Esophagus muscularis mucosa (tissue), 3 donors: ENCODE results near the gene ZBP1.

Experiments
- POLR2A ChIP-seq: fragments of 450-650 bp; IDR thresholded peaks from one replicate; pipeline ENCODE4 v1.6.1; 2017; ENCODE audit warnings: antibody characterized with exemption, moderate library complexity, mild to moderate bottlenecking, low read depth
- POLR2AphosphoS5 ChIP-seq, 2 donors: sonication (generic); formaldehyde crosslinking; IDR thresholded peaks; one replicate each; pipeline ENCODE4 v1.6.1; 2017; ENCODE audit warnings: antibody characterized with exemption in 2 of 2
- TF ChIP-seq, protein P1 (sequence below), 3 experiments: fragments of 200-600 bp in 2 of 3; fragments of 450-650 bp in 1 of 3; sonication (generic) in 2 of 3; IDR thresholded peaks; one replicate each; pipeline ENCODE4 v1.5.1; 2017 to 2019; ENCODE audit warnings: antibody characterized with exemption in 3 of 3, mild to moderate bottlenecking in 2 of 3, moderate library complexity in 1 of 3

DNA sequence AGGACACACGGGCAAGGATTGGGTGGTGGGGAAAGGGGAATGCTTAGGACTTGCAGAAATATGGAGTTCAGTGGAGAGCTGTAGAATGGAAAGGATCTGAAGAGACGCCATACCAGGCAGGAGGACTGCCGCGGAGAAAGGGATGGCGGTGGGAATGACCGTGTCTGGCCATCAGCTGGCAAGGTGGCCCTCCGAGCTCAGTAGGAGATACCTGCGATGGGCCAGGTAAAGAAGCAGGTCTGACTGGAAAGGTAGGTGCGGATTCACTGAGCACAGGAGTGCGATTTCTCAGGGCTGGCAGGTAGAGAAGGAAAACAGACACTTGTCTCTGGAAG lies 33.3 kb downstream of the ZBP1 start:
- TF ChIP-seq POLR2AphosphoS5 (IDR thresholded peaks at IDR 0.05) (no peak), POLR2A (no peak)
- TF ChIP-seq, protein P1, sequence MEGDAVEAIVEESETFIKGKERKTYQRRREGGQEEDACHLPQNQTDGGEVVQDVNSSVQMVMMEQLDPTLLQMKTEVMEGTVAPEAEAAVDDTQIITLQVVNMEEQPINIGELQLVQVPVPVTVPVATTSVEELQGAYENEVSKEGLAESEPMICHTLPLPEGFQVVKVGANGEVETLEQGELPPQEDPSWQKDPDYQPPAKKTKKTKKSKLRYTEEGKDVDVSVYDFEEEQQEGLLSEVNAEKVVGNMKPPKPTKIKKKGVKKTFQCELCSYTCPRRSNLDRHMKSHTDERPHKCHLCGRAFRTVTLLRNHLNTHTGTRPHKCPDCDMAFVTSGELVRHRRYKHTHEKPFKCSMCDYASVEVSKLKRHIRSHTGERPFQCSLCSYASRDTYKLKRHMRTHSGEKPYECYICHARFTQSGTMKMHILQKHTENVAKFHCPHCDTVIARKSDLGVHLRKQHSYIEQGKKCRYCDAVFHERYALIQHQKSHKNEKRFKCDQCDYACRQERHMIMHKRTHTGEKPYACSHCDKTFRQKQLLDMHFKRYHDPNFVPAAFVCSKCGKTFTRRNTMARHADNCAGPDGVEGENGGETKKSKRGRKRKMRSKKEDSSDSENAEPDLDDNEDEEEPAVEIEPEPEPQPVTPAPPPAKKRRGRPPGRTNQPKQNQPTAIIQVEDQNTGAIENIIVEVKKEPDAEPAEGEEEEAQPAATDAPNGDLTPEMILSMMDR (IDR thresholded peaks at IDR 0.05): no peak
